ENCODE measurements around the gene DHRS7.

The DHRS7 gene, protein sequence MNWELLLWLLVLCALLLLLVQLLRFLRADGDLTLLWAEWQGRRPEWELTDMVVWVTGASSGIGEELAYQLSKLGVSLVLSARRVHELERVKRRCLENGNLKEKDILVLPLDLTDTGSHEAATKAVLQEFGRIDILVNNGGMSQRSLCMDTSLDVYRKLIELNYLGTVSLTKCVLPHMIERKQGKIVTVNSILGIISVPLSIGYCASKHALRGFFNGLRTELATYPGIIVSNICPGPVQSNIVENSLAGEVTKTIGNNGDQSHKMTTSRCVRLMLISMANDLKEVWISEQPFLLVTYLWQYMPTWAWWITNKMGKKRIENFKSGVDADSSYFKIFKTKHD

DNA sequence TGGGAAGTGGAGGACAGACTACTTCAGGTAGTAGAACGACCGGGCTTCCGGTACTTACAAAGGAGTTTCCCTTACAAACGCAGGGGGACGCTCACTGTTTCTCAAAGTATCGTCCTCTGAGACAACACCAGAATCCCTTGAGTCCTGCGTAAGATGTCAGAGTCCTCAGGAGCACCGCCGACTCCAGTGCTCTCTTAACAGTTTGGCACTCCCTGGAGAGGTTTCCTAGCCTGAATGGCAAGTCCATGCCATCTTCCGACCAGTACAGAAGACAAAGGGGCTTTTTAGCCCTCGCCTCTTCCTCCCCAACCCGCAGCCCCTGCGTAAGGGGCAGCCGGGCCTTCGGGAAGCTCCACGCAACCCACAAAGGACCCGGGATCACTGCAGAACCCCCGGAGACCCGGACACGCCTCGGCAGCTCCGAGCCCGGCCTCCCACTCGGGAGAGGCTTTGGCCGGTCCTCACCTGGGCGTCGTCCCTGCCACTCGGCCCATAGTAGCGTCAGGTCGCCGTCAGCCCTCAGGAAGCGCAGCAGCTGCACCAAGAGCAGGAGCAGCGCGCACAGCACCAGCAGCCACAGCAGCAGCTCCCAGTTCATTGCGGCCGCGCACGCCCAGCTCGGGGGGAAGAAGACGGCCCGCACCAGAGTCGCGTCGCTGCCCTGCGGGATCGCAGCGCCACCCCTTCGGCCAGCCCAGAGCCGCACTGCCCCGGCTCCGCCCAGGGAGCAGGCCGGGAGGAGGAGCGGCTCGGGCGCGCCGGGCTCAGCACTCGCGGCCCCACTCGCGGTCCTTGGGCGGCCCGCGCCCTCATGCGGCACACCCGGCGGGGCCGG, at the start of gene DHRS7:
TSS of gene DHRS7 (minus strand) at position 687 of the 835 bp plus-strand sequence. CDS start at position 598, 89 bp downstream.
- peak within 1 kb of the TSS; percentile 94 for H3K9ac ChIP-seq
- no peaks in the 10 kb centered on the region for H4K20me1 ChIP-seq
- H3K9me3 ChIP-seq, result no peaks in the 10 kb centered on the region
- no peaks in the 10 kb centered on the region for H3K27me3 ChIP-seq
- H3K4me1 ChIP-seq, result peaks cover 29% of the 10 kb centered on the region
- H3K4me2 ChIP-seq, result peak within 1 kb of the TSS; percentile 83
- TF ChIP-seq Cebpa-rat (IDR thresholded peaks at IDR 0.05), result no peak
- peaks cover 18% of the 10 kb centered on the region for H3K36me3 ChIP-seq
- H3K27ac ChIP-seq, result peak within 1 kb of the TSS; percentile 92
- peak within 1 kb of the TSS; percentile 92 for H3K4me3 ChIP-seq

DNA sequence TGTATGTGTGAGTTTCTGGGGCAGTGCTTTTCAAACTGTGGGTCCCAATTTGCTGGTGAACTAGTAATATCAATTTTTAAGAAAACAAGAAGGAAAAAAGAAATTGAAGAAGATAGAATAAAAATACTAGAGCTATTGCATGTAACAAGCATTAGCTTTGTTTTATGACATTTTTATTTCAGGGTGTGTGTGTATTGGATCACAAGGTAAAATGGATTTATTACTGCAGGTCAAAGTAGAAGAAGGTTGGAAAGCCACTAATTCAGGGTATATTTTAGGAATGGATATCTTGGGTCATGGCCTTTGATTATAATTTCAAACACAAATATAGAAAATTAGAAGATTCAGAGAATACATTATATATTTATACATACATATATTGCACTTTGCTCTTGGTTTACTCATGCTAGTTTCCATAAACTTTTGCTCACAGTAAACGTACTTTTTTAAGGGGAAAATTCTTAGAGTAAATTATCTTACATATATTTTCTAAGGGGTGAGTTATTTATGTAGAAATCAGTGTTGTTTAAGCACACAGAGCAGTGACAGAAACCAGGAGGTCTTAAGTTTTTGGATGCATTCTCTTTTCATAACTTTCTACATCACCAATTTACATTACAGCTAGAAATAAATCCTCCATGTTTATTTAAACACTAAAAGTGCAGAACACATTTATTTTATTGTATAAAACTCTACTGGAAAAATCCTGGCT, 49.4 kb upstream of the DHRS7 start:
- H3K27me3 ChIP-seq, result no peaks in the 10 kb centered on the region
- no peak overlapping the region for H3K4me2 ChIP-seq
- H3K9ac ChIP-seq, result no peak overlapping the region
- no peaks in the 10 kb centered on the region for H3K4me1 ChIP-seq
- H3K36me3 ChIP-seq, result no peaks in the 10 kb centered on the region
- no peaks in the 10 kb centered on the region for H4K20me1 ChIP-seq
- H3K4me3 ChIP-seq, result no peak overlapping the region
- no peak for TF ChIP-seq Cebpa-rat (IDR thresholded peaks at IDR 0.05)
- H3K9me3 ChIP-seq, result no peaks in the 10 kb centered on the region
- no peak overlapping the region for H3K27ac ChIP-seq

DNA sequence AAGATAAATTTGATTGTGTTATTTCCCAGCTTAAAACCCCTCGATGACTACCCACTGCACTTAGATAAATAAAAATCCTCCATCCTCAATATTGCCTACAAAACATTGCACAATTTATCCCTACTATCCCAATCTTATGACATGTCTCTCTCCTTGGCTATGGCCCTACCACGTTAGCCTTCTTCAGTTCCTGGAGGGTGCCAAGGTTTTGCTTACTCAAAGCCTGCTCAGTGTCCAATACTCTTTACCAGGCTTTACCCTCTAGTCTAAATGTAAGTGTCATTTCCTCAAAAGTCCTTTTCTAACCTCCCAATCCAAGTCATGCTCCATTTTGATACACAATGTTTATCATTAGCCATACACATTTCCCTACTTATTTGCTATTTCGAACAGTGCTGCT, 48.8 kb upstream of the DHRS7 start:
- no peaks in the 10 kb centered on the region for H3K4me1 ChIP-seq
- no peak overlapping the region for H3K4me3 ChIP-seq
- TF ChIP-seq Cebpa-rat (IDR thresholded peaks at IDR 0.05), result no peak
- no peak overlapping the region for H3K27ac ChIP-seq
- H3K9ac ChIP-seq, result no peak overlapping the region
- H3K9me3 ChIP-seq, result no peaks in the 10 kb centered on the region
- H4K20me1 ChIP-seq, result no peaks in the 10 kb centered on the region
- H3K4me2 ChIP-seq, result no peak overlapping the region
- no peaks in the 10 kb centered on the region for H3K36me3 ChIP-seq
- no peaks in the 10 kb centered on the region for H3K27me3 ChIP-seq

DNA sequence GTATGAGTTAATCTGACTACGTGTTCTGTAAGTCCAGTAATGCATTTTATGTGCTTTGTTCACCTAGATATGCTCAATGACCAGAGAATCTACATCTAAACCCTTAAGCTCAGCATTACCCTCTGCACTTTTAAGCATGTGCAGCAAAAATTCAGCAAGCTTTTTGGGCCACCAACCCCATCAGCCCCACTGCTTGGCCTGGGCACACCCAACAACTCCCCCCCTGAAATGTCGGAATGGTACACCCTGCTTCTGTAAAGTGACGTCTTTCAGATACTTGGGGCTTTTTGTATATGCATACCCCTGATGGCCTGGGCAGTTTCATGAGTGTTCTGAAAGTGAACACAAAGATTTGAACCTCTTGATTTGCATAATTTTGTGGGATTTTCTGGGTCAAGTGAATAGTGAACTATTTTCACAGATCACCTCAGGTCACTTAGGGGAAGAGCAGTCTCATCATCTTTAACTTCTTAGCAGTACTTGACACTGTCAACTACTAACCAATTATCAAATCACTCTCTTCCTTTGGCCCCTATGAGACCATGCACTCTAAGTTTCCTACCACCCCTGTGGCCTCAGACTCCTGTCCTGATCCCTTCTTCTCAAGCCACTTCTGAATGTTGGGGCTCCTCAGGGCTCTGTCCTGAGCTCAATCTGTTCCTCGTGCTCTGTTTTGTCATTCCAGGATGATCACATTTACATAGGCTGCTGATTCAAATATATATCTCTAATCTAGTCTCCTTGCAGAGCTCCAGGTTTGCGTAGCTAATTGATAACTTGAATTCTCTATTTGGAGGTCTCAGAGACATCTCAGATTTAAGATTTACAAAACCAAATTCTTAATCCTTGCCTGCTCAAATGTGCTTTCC, 47.5 kb upstream of the DHRS7 start:
- no peaks in the 10 kb centered on the region for H3K4me1 ChIP-seq
- TF ChIP-seq Cebpa-rat (IDR thresholded peaks at IDR 0.05), result no peak
- H3K9me3 ChIP-seq, result no peaks in the 10 kb centered on the region
- H3K27ac ChIP-seq, result no peak overlapping the region
- H3K27me3 ChIP-seq, result no peaks in the 10 kb centered on the region
- no peak overlapping the region for H3K4me2 ChIP-seq
- no peak overlapping the region for H3K9ac ChIP-seq
- H3K36me3 ChIP-seq, result no peaks in the 10 kb centered on the region
- no peaks in the 10 kb centered on the region for H4K20me1 ChIP-seq
- H3K4me3 ChIP-seq, result no peak overlapping the region

DNA sequence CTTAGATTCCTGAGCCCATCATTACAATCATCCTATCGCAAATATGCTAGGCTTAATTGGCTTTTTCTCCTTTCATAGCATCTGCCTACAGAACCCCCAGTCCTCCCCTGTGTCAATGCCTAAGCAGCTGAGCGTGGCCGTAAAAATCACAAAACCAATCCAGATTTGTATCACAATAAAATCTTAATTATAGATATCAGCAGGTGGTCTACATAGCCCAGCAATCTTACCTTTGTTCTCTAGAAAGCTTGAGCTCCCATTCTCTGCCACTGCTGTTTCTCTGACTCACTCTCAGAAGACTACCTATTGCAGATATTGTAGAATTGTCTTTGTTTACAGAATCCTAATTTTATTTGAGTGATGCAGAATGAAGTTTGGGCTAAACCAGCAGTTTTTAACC, 46.0 kb upstream of the DHRS7 start:
- no peaks in the 10 kb centered on the region for H3K4me1 ChIP-seq
- no peaks in the 10 kb centered on the region for H3K36me3 ChIP-seq
- H4K20me1 ChIP-seq, result no peaks in the 10 kb centered on the region
- no peak overlapping the region for H3K9ac ChIP-seq
- H3K4me2 ChIP-seq, result no peak overlapping the region
- H3K9me3 ChIP-seq, result no peaks in the 10 kb centered on the region
- H3K27ac ChIP-seq, result no peak overlapping the region
- no peak for TF ChIP-seq Cebpa-rat (IDR thresholded peaks at IDR 0.05)
- H3K27me3 ChIP-seq, result no peaks in the 10 kb centered on the region
- H3K4me3 ChIP-seq, result no peak overlapping the region

DNA sequence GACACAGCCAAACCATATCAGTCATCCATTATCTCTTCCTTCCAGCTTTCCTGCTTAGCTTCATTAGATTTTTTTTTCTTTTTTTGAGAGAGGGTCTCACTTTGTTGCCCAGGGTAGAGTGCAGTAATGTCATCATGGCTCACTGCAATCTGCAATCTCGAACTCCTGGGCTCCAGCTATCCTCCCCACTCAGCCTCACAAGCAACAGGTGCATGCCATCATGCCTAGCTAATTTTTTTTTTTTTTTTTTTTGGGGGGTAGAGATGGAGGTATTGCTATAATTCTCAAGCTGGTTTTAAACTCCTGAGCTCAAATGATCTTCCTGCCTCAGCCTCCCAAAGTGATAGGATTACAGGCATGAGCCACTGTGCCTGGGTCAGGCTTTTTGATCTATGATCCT, 45.5 kb upstream of the DHRS7 start:
- H3K4me2 ChIP-seq, result no peak overlapping the region
- no peak overlapping the region for H3K27ac ChIP-seq
- no peaks in the 10 kb centered on the region for H4K20me1 ChIP-seq
- no peaks in the 10 kb centered on the region for H3K27me3 ChIP-seq
- H3K4me3 ChIP-seq, result no peak overlapping the region
- no peaks in the 10 kb centered on the region for H3K36me3 ChIP-seq
- H3K9me3 ChIP-seq, result no peaks in the 10 kb centered on the region
- H3K4me1 ChIP-seq, result no peaks in the 10 kb centered on the region
- TF ChIP-seq Cebpa-rat (IDR thresholded peaks at IDR 0.05), result no peak
- H3K9ac ChIP-seq, result no peak overlapping the region

DNA sequence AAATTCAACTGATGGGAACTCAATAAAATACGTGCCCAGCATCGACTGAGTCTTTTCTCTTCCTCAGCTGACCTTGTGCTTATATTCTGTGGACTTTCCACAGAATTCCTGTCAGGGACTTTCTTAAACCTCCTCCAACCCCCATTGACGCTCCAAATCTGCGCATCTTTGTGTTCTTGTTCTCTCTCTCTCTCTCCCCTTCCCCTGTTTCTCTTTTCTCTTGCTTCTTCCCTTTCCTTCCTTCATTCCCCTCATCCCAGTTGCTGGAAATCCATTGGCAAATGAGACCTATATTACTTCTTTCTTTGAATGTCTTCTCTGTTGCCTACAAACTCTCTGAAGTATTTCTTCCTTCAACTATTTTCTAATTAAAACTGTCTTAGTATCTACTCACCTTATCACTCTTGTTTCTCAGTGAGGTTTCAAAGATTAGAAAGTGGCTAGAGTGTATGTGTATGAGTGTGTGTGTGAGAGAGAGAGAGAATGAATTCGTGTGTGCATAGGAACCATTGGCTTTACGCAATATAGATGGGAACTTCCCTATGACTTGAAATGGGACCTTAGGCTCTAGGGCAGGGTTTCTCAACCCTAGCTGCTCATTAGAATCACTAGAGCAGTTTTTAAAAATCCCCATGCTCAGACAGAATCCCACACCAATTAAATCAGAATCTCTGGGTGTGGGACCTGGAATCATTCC, 41.8 kb upstream of the DHRS7 start:
- no peak for TF ChIP-seq Cebpa-rat (IDR thresholded peaks at IDR 0.05)
- Histone ChIP-seq H3K4me2 (no peak overlapping the region), H3K27ac (no peak overlapping the region), H3K27me3 (no peaks in the 10 kb centered on the region), H3K4me3 (no peak overlapping the region), H3K36me3 (no peaks in the 10 kb centered on the region), H4K20me1 (no peaks in the 10 kb centered on the region), H3K9ac (no peak overlapping the region), H3K4me1 (no peaks in the 10 kb centered on the region), H3K9me3 (no peaks in the 10 kb centered on the region)

DNA sequence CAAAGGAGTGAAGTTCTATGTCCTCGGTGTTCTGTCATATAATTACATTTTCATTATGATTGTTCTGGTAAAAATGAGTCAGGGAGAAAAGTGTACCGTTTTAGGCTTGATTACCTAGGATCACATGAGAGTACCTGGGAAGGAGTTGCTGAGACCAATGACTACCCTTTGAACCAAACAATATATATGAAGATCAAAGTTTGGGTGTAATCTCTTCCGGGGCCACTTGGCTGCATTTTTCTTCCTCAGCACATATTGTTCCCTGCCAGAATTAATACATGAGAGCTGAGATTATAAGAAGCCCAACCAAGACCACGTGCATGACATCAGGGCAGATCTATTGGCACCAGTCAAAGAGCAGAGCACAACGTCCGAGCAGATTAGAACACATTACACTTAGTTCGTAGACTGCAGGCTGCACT, 41.1 kb upstream of the DHRS7 start:
- no peak overlapping the region for H3K4me3 ChIP-seq
- H3K27ac ChIP-seq, result no peak overlapping the region
- no peaks in the 10 kb centered on the region for H3K4me1 ChIP-seq
- H3K27me3 ChIP-seq, result no peaks in the 10 kb centered on the region
- H3K9me3 ChIP-seq, result no peaks in the 10 kb centered on the region
- no peak for TF ChIP-seq Cebpa-rat (IDR thresholded peaks at IDR 0.05)
- H3K36me3 ChIP-seq, result no peaks in the 10 kb centered on the region
- no peaks in the 10 kb centered on the region for H4K20me1 ChIP-seq
- H3K9ac ChIP-seq, result no peak overlapping the region
- no peak overlapping the region for H3K4me2 ChIP-seq
